CD14-positive monocyte (primary cell): Measurements from ENCODE around the gene CTNNA3. TPM values are rescaled to one million over a fixed set of nuclear protein-coding genes. Genes with fewer than 3 reads are reported as not detected.

Source experiments
- DNase-seq, 3 donors: peaks; one replicate each; pipeline ENCODE4 v3.0.0-alpha.2; 2011 to 2022
- H2AFZ ChIP-seq: 2 replicates; pipeline ENCODE4 v1.6.0; 2012; ENCODE audit warnings: mild to moderate bottlenecking, low read depth, low read length, inconsistent platforms; ENCODE audit not compliant: insufficient read depth, poor library complexity, severe bottlenecking
- H3K27ac ChIP-seq, 2 donors: 1 replicate in 1 of 2; 2 replicates in 1 of 2; pipeline ENCODE4 v1.5.1; 2012 to 2013; ENCODE audit warnings: low read length in 2 of 2, control low read depth in 1 of 2, inconsistent platforms in 1 of 2, low read depth in 1 of 2, mild to moderate bottlenecking in 1 of 2
- H3K27me3 ChIP-seq, 2 donors: one replicate each; pipeline versions ENCODE4 v1.6.0 to v1.6.1; 2011 to 2013; ENCODE audit warnings: low read length in 2 of 2; ENCODE audit not compliant: control insufficient read depth in 2 of 2, insufficient read depth in 2 of 2
- H3K36me3 ChIP-seq, 2 donors: replicated peaks in 1 of 2; 1 replicate in 1 of 2; 2 replicates in 1 of 2; pipeline versions ENCODE4 v1.5.1 to v1.6.1; 2012 to 2013; ENCODE audit warnings: low read length in 2 of 2, control low read depth in 1 of 2, inconsistent platforms in 1 of 2, mild to moderate bottlenecking in 1 of 2; ENCODE audit not compliant: insufficient read depth in 2 of 2, control insufficient read depth in 1 of 2
- H3K4me1 ChIP-seq, 2 donors: 1 replicate in 1 of 2; 2 replicates in 1 of 2; pipeline versions ENCODE4 v1.5.1 to v1.6.1; 2012 to 2013; ENCODE audit warnings: low read length in 2 of 2, control low read depth in 1 of 2, inconsistent platforms in 1 of 2, mild to moderate bottlenecking in 1 of 2, moderate library complexity in 1 of 2; ENCODE audit not compliant: insufficient read depth in 2 of 2, control insufficient read depth in 1 of 2
- H3K4me2 ChIP-seq: replicated peaks from 2 replicates; pipeline ENCODE3; 2012; ENCODE audit warnings: low read length, moderate library complexity, mild to moderate bottlenecking; ENCODE audit not compliant: poor library complexity, severe bottlenecking; ENCODE audit errors: extremely low read depth
- H3K4me3 ChIP-seq, 3 experiments: fragments of 200-600 bp in 1 of 3; sonication (generic) in 1 of 3; replicated peaks in 1 of 3; 1 replicate in 2 of 3; 2 replicates in 1 of 3; pipeline ENCODE4 v1.5.1; 2011 to 2013; ENCODE audit warnings: low read length in 3 of 3, mild to moderate bottlenecking in 3 of 3, control low read depth in 2 of 3, low read depth in 2 of 3, inconsistent platforms in 1 of 3, moderate library complexity in 1 of 3
- H3K79me2 ChIP-seq: 2 replicates; pipeline ENCODE4 v1.6.0; 2012; ENCODE audit warnings: mild to moderate bottlenecking, control low read depth, inconsistent platforms, low read length, moderate library complexity; ENCODE audit not compliant: insufficient read depth
- H3K9ac ChIP-seq: 2 replicates; pipeline ENCODE4 v1.6.0; 2017; ENCODE audit warnings: low read length, mild to moderate bottlenecking; ENCODE audit not compliant: insufficient read depth, poor library complexity, severe bottlenecking
- H3K9me3 ChIP-seq, 2 donors: replicated peaks in 1 of 2; 1 replicate in 1 of 2; 2 replicates in 1 of 2; pipeline versions ENCODE4 v1.5.1 to v1.6.1; 2012 to 2013; ENCODE audit warnings: low read length in 2 of 2, control low read depth in 1 of 2; ENCODE audit not compliant: control insufficient read depth in 1 of 2, insufficient read depth in 1 of 2
- H4K20me1 ChIP-seq: 2 replicates; pipeline ENCODE4 v1.6.0; 2012; ENCODE audit warnings: mild to moderate bottlenecking, low read length, control low read depth, moderate library complexity; ENCODE audit not compliant: insufficient read depth
- H3K27ac Mint-ChIP-seq, 7 donors: one replicate each; pipeline ENCODE4 v1.8.0; 2020; ENCODE audit warnings: mild to moderate bottlenecking in 7 of 7, mixed read lengths in 7 of 7, moderate library complexity in 6 of 7, inconsistent platforms in 2 of 7
- H3K27me3 Mint-ChIP-seq, 3 donors: one replicate each; pipeline ENCODE4 v1.8.0; 2021 to 2022; ENCODE audit warnings: low read depth in 3 of 3, mild to moderate bottlenecking in 3 of 3, mixed read lengths in 3 of 3, moderate library complexity in 3 of 3, inconsistent platforms in 1 of 3
- H3K36me3 Mint-ChIP-seq, 2 donors: one replicate each; pipeline ENCODE4 v1.8.0; 2020; ENCODE audit warnings: mixed read lengths in 2 of 2, inconsistent platforms in 1 of 2, mild to moderate bottlenecking in 1 of 2
- H3K4me1 Mint-ChIP-seq: one replicate; pipeline ENCODE4 v1.8.0; 2020; ENCODE audit warnings: mild to moderate bottlenecking, mixed read lengths
- H3K4me3 Mint-ChIP-seq, 2 donors: one replicate each; pipeline ENCODE4 v1.8.0; 2020; ENCODE audit warnings: mild to moderate bottlenecking in 2 of 2, mixed read lengths in 2 of 2, moderate library complexity in 1 of 2
- H3K9me3 Mint-ChIP-seq, 7 donors: one replicate each; pipeline ENCODE4 v1.8.0; 2020 to 2022; ENCODE audit warnings: mixed read lengths in 7 of 7, mild to moderate bottlenecking in 6 of 7, moderate library complexity in 6 of 7, inconsistent platforms in 2 of 7
- CTCF ChIP-seq: fragments of 200-600 bp; IDR thresholded peaks from one replicate; pipeline ENCODE4 v1.8.0; 2022; ENCODE audit warnings: antibody characterized with exemption, mild to moderate bottlenecking
- WGBS: methylation state at CpG from one replicate; pipeline ENCODE4 v1.1.5; 2013; ENCODE audit warnings: missing lambda C conversion rate; ENCODE audit not compliant: insufficient coverage; 5-methylcytosine and 5-hydroxymethylcytosine counted together
- intact Hi-C, 2 donors: fragments of 100-400 bp; cut with micrococcal nuclease; formaldehyde crosslinking; loops; one replicate each; pipeline versions ENCODE4 v1.15.0 to v1.15.1; 2023
- polyA plus RNA-seq, 3 donors: library from polyadenylated mRNA; depleted of rRNA in 1 of 3; unstranded in 2 of 3; stranded (reverse) in 1 of 3; fragments of 300-500 nt in 2 of 3; fragments of >200 nt in 1 of 3; fragmentation: Illumina TruSeq in 2 of 3; gene quantifications; 1 replicate in 2 of 3; 2 replicates in 1 of 3; pipeline ENCODE4 v1.2.3, GENCODE V29; 2012 to 2021

Gene CTNNA3
- polyA plus RNA-seq, 3 donors = not detected

GRCh38 chr10:66318761-66319160 lies 1377.2 kb downstream of the CTNNA3 start:
- Histone ChIP-seq H3K4me1 (no peaks in the 10 kb centered on the region), H4K20me1 (no peaks in the 10 kb centered on the region), H3K4me2 (no peak overlapping the region), H2AFZ (no peak overlapping the region), H3K9ac (no peak overlapping the region), H3K4me3 (no peak overlapping the region), H3K9me3 (peaks cover 0 to 6% of the 10 kb centered on the region in 2 donors), H3K27me3 (no peaks in the 10 kb centered on the region), H3K27ac (no peak overlapping the region), H3K79me2 (no peaks in the 10 kb centered on the region), H3K36me3 (no peaks in the 10 kb centered on the region)
- no peak overlapping the region for H3K27ac Mint-ChIP-seq
- intact Hi-C loops = no loop called here
- TF ChIP-seq CTCF = no peak
- H3K27me3 Mint-ChIP-seq = peaks cover 0 to 2% (median 1%) of the 10 kb centered on the region in 3 donors
- WGBS = no CpG with 5 or more reads among the region's 3 CpGs
- H3K36me3 Mint-ChIP-seq = no peaks in the 10 kb centered on the region
- no peak overlapping the region for H3K4me3 Mint-ChIP-seq
- no peaks in the 10 kb centered on the region for H3K4me1 Mint-ChIP-seq
- H3K9me3 Mint-ChIP-seq = peaks cover 0 to 9% (median under 1%) of the 10 kb centered on the region in 7 donors
- DNase-seq = no peak

GRCh38 chr10:66307826-66308225 lies 1388.2 kb downstream of the CTNNA3 start:
- Mint-ChIP-seq H3K4me3 (no peak overlapping the region), H3K36me3 (no peaks in the 10 kb centered on the region), H3K27me3 (no peaks in the 10 kb centered on the region), H3K27ac (no peak overlapping the region), H3K4me1 (no peaks in the 10 kb centered on the region), H3K9me3 (peaks cover 0 to 5% (median 0%) of the 10 kb centered on the region in 7 donors)
- no peak overlapping the region for H3K27ac ChIP-seq
- H3K27me3 ChIP-seq = no peaks in the 10 kb centered on the region
- H3K4me2 ChIP-seq = no peak overlapping the region
- no peaks in the 10 kb centered on the region for H3K36me3 ChIP-seq
- no peaks in the 10 kb centered on the region for H4K20me1 ChIP-seq
- no peaks in the 10 kb centered on the region for H3K9me3 ChIP-seq
- H3K4me1 ChIP-seq = no peaks in the 10 kb centered on the region
- no peak overlapping the region for H2AFZ ChIP-seq
- intact Hi-C loops = no loop called here
- no peak for TF ChIP-seq CTCF
- no peak overlapping the region for H3K4me3 ChIP-seq
- no peak for DNase-seq
- no peak overlapping the region for H3K9ac ChIP-seq
- H3K79me2 ChIP-seq = no peaks in the 10 kb centered on the region
